C4-2B (cell line): ENCODE results near the gene PRUNE2.

Experiments used
- H3K27ac ChIP-seq: fragments of 450-650 bp; 2 replicates; pipeline ENCODE4 v1.5.1; 2017
- CTCF ChIP-seq: fragments of 450-650 bp; conservative IDR thresholded peaks from 2 replicates; pipeline ENCODE4 v1.5.1; 2017; ENCODE audit warnings: mild to moderate bottlenecking
- ZFX ChIP-seq: fragments of 450-650 bp; IDR thresholded peaks from 2 replicates; pipeline ENCODE4 v1.6.1; 2017

The PRUNE2 gene

GRCh38 chr9:76799473-76799872 is 106.4 kb downstream of the PRUNE2 start:
- H3K27ac ChIP-seq = peak overlapping the region; percentile 100
- TF ChIP-seq ZFX (no peak), CTCF (no peak; the same call in 1 of the 2 replicates)

GRCh38 chr9:76798527-76798926 is 107.4 kb downstream of the PRUNE2 start:
- TF ChIP-seq CTCF (no peak), ZFX (no peak)
- peak overlapping the region; percentile 100 for H3K27ac ChIP-seq

- H3K27ac ChIP-seq = peak overlapping the region; percentile 91; the same call in 1 of the 2 replicates
- TF ChIP-seq CTCF = no peak
- no peak for TF ChIP-seq ZFX
Observed at GRCh38 chr9:76796296-76796695, 109.6 kb downstream of the PRUNE2 start.

GRCh38 chr9:76793784-76794431 is 112.0 kb downstream of the PRUNE2 start:
- TF ChIP-seq CTCF (no peak), ZFX (no peak)
- H3K27ac ChIP-seq = peak overlapping the region; percentile 89

- peak overlapping the region; percentile 26; the same call in 1 of the 2 replicates for H3K27ac ChIP-seq
- TF ChIP-seq ZFX = no peak
- no peak for TF ChIP-seq CTCF
Observed at GRCh38 chr9:76789840-76790239, 116.1 kb downstream of the PRUNE2 start.

- H3K27ac ChIP-seq = no peak overlapping the region
- no peak for TF ChIP-seq CTCF
- no peak for TF ChIP-seq ZFX
Observed at GRCh38 chr9:76787677-76788076, 118.2 kb downstream of the PRUNE2 start.

GRCh38 chr9:76785501-76785900 is 120.4 kb downstream of the PRUNE2 start:
- no peak for TF ChIP-seq CTCF
- TF ChIP-seq ZFX = no peak
- H3K27ac ChIP-seq = no peak overlapping the region
